ENCODE results near the gene PP2D1. TPM values are rescaled to one million over a fixed set of nuclear protein-coding genes. Genes with fewer than 3 reads are reported as not detected.

Gene PP2D1
- total RNA-seq, 1 experiment from 2014 or later = not detected

DNA sequence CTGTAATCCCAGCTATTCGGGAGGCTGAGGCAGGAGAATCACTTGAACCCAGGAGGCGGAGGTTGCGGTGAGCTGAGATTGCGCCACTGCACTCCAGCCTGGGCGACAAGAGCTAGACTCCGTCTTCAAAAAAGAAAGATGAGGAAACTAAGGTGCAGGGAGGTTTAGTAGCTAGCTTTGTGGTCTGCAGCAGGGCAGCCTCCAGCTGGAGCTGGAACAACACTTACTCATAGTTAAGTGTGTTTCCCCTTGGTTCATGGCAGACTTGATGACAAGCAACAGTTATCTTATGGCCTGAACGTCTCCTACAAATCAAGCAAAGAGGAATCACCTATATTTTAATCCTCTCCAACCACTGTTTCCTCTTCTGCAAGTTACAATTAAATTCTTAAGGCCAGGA lies 40.8 kb upstream of the PP2D1 start:
- intact Hi-C loops (cut with micrococcal nuclease; ENCODE audit: unreplicated experiment) (no loop called here), in situ Hi-C loops (cut with HindIII; ENCODE audit: low pct_unique_long_range_greater_than_20kb, low sequenced_read_pairs) (no loop called here)
- H3K36me3 ChIP-seq (ENCODE audit: control insufficient read depth, insufficient read depth, low read length) = no peaks in the 10 kb centered on the region
- POLR2A ChIA-PET = no interaction called here
- TF ChIP-seq TCF7L2 (IDR thresholded peaks at IDR 0.05; ENCODE audit: low read depth, low read length) (no peak), REST (IDR thresholded peaks at IDR 0.05; ENCODE audit: insufficient read depth in 1 of 2, low read depth in 2 of 2, low read length in 1 of 2) (no peak), SIN3A (IDR thresholded peaks at IDR 0.05; ENCODE audit: borderline replicate concordance, insufficient read depth, low read depth, low read length) (no peak), CTCF (IDR thresholded peaks at IDR 0.05) (no peak), POLR2AphosphoS5 (IDR thresholded peaks at IDR 0.05; ENCODE audit: low read depth, low read length) (no peak)
- DNase-seq (ENCODE audit: low read depth, low spot score) (no peak), ATAC-seq (no peak)
- no TSS peak for BruUV-seq (replicated peaks)
- peaks cover 9% of the 10 kb centered on the region for H3K4me1 ChIP-seq (ENCODE audit: control insufficient read depth, insufficient read depth, low read length)
- no peaks in the 10 kb centered on the region for H3K27me3 ChIP-seq (ENCODE audit: control insufficient read depth, insufficient read depth, low read length)
- no peak overlapping the region for H3K27ac ChIP-seq (ENCODE audit: low read length)
- H3K4me3 ChIP-seq (ENCODE audit: low read depth in 2 of 2, low read length in 2 of 2) = no peak overlapping the region
- CTCF ChIA-PET = no interaction called here
- H3K9me3 ChIP-seq (ENCODE audit: control insufficient read depth, insufficient read depth, low read depth, low read length) = no peaks in the 10 kb centered on the region

DNA sequence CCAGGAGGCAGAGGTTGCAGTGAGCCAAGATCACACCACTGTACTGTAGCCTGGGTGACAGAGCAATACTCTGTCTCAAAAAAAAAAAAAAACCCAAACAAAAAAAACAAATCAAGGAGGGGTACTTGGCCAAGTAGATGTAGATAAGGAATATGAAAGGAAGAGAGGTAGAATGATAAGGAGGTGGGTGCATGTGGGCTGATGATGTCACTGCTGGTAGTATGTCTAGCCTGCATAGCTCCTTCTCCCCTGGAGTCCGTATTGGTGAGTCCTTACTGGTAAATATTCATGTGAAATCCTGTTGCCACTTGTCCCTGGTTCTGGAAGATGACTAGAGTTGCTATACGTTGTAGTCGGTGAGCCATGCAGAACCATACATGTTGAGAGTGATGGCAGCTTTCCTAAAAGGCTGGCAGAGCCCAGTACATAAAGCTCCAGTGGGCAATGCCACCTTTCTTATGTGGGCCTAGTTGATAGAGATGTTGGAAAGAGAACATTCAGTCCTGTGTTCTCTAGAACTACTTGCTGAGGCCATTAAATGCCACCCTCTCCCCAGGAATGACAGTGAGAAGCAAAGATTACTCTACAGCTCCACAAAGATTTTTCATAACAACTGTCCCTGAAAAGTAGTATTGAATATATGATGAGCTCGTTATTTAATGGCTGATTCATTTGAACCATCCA lies 39.2 kb upstream of the PP2D1 start:
- peaks cover 9% of the 10 kb centered on the region for H3K4me1 ChIP-seq (ENCODE audit: control insufficient read depth, insufficient read depth, low read length)
- CTCF ChIA-PET = no interaction called here
- no peaks in the 10 kb centered on the region for H3K27me3 ChIP-seq (ENCODE audit: control insufficient read depth, insufficient read depth, low read length)
- no peaks in the 10 kb centered on the region for H3K36me3 ChIP-seq (ENCODE audit: control insufficient read depth, insufficient read depth, low read length)
- H3K4me3 ChIP-seq (ENCODE audit: low read depth in 2 of 2, low read length in 2 of 2) = no peak overlapping the region
- BruUV-seq (replicated peaks) = no TSS peak
- no peak overlapping the region for H3K27ac ChIP-seq (ENCODE audit: low read length)
- no peaks in the 10 kb centered on the region for H3K9me3 ChIP-seq (ENCODE audit: control insufficient read depth, insufficient read depth, low read depth, low read length)
- in situ Hi-C loops (cut with HindIII; ENCODE audit: low pct_unique_long_range_greater_than_20kb, low sequenced_read_pairs) = no loop called here
- ATAC-seq = no peak
- intact Hi-C loops (cut with micrococcal nuclease; ENCODE audit: unreplicated experiment) = no loop called here
- POLR2A ChIA-PET = no interaction called here
- TF ChIP-seq POLR2AphosphoS5 (IDR thresholded peaks at IDR 0.05; ENCODE audit: low read depth, low read length) (no peak), REST (IDR thresholded peaks at IDR 0.05; ENCODE audit: insufficient read depth in 1 of 2, low read depth in 2 of 2, low read length in 1 of 2) (no peak), TCF7L2 (IDR thresholded peaks at IDR 0.05; ENCODE audit: low read depth, low read length) (no peak), SIN3A (IDR thresholded peaks at IDR 0.05; ENCODE audit: borderline replicate concordance, insufficient read depth, low read depth, low read length) (no peak), CTCF (IDR thresholded peaks at IDR 0.05) (no peak)
- no peak for DNase-seq (ENCODE audit: low read depth, low spot score)
